Mucosa of gallbladder (tissue), 1 donor: Measurements from ENCODE around the gene BRD7. TPM values are rescaled to one million over a fixed set of nuclear protein-coding genes. Genes with fewer than 3 reads are reported as not detected.

Experiments used
- DNase-seq: peaks from one replicate; pipeline ENCODE4 v3.0.0-alpha.2; 2020; ENCODE audit warnings: low spot score
- total RNA-seq: library from RNA; stranded (reverse); gene quantifications from one replicate; pipeline ENCODE4 v1.2.1, GENCODE V29; 2021
- donor health status: DM: no; HTN: no; CAD: no.

The BRD7 gene
- total RNA-seq, 1 donor from 2014 or later = 59.1 TPM

DNA sequence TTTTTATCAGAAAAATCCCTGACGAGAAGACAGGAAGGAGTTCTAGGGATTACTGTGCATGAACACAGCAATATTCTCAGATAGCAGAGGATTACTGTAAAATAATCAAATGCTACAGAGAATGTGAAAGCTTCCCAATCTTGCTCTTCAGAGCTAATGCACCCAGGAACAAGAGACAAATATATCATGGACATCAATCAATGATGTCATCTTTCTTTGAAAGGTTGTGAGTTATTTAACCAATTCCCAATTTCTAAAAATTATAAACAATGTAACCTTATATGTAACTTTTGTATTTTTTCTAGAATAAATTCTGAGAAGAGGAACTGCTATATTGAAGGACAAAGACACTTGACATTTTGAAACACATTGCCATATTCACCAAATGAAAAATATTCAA, 46.5 kb downstream of the BRD7 start:
- no peak for DNase-seq

DNA sequence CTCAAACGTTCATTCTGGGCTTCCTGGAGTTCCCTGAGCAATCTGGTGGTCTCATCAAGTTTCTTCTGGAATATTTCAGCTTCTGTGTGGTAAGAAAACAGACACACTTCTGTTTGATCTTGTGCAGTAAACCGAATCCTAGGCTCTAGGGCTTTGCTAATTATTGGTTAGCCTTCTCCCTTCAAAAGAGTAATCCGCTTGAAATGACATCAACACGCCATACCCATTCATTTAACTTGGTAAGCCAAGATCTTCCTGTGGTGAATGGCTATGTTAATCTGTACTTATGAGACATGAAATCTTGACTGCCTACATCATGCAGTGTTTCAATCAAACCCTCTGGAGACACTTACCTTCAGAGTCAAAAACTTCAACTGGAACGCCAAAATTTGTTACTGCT, 48.5 kb downstream of the BRD7 start:
- no peak for DNase-seq

DNA sequence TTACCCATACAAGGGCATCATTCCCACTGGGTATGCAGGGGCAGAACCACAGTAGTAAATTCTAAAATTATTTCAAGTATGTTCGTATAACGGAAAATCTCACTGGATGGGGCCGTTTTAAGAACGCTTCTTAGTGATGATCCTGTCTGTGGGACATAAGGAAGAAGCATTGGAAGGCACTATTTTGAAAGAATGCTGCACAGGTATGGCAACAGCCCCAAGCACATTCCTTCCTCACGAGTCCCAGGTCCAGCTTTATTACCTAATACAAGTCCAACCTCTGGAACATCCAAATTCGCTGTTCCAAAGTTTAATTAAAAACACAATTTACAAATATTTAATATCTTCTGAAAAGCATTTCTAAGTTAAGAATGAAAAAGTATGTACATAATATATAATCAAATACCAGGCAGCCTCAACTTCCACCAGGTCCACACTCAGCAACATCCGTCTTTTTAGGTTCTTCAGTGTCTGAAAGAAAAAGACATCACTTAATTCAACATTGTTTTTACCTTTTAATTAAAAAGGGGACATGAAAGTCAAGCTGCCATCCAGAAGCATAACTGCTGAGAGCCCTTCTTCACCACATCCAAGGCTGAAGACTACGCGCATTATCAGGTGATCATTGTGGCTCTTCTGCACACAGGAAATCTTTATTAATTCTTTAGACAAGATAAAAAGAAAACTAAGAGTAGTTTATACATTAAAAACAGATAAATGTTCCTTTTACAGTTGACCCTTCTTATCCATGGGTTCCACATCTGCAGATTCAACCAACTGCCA, 49.8 kb downstream of the BRD7 start:
- no peak for DNase-seq

DNA sequence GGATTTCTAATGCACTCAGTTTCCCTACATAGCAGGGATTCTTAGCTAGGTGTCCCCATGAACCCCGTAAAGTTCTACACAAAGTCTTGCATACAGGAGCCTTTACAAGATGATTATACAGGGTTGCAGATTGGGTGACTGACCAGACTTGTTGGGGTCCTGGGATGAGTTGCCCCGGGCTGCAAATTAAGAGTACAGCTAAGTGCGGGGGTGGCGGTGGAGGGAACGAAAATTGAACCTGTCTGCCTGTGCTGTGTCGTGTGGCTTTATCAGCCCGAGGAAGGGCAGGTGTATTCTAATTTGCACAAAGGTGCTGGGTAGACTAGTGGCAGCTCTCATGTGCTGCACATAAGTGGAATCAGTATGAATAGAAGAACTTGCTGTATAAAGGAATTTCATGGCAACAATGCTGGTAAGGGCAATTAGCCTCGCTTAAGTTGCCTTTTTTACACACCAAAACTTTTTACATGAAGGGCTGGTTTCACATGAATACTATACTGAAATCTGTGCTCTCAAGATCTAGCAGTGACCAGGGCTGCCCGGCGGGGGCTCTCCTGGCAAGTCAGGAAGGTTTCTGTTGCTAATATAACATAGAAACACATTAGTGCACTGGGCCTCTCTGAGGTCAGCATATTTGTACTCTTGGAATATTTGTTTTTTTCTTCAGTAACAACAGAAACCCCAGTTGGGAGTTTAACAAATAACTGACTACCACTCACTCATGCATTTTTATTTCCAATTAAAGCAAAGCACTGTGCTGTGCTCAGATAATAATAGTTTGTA, 51.7 kb downstream of the BRD7 start:
- no peak for DNase-seq

DNA sequence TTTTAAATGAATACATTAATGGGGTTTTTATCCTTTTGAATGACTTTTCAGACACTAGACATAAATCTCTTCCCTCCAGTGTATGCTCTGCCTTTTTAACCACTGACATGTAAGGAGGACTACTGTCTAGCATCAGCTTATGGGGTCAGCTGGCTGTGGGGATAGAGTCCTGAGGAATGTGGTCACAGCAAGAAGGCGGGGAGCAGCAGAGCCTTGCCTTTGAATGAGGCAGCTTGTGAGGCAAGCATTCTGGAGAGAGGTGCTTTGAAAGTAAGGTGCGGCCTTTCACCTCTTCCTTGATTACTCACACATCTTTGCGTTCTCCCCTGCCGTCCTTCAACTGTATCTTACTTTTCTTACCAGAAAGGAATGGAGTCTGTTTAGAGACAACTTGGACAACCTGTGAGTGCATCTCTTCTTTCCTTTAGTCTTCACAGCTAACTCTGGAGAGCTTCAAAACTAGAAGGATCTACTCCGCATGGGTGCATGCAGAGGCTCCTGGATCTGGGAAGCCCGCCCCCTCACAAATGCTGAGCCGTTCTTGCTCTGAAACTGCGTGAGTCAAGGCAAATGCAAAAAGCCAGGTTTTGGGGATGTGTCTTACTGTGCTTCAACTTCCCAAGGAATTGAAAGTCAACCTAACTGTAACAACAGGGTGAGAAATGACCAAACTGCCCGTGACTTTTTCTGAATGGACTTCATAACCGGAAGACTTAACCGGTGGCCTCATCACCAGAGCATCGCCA, 52.5 kb downstream of the BRD7 start:
- no peak for DNase-seq

DNA sequence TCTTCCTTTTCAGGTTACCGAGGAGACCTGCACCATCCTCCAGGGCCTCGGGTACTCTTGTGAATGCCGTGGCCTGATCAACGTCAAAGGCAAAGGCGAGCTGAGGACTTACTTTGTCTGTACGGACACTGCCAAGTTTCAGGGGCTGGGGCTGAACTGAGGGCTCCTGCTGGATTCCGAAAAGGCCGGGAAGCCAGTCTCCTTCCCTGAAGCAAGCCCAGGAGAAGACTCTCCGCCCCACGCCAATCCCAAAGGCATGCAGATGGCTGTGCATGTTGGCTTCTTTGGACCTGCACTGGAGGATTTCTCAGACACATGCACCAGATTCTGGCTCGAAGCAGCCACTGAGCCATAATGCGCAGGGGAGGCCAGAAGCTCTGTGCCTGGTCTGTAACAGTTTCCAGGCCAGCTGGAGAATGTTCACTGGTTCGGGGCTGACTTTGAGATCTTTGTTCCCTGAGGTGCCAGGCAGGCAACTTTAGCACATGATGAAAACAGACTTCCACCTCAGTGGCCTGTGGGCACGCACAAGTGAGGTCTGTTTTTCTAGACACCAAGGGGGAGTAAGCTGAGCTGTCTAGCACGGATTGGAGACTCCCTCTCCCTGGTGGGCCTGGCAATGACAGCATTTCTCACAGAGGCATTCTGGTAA, 53.3 kb downstream of the BRD7 start:
- DNase-seq = no peak

DNA sequence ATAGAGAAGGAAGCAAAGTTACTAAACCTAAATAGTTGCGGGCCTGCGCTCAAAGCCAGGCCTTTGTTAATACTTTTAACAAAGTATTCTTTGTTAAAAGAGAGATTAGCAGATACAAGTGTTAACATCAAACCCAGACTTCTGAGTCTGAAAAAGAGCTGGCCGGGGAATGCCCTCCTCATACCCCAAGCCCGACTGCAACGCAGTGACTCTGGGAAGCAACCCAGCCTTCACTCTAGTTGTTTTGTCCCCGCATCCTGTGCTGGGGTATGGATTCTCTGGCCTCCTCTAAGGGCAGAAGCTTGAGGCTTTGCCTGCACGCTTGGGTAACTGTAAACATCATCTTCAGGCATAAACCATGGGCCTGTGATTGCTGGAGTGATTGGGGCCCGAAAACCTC, 54.1 kb downstream of the BRD7 start:
- DNase-seq = no peak

DNA sequence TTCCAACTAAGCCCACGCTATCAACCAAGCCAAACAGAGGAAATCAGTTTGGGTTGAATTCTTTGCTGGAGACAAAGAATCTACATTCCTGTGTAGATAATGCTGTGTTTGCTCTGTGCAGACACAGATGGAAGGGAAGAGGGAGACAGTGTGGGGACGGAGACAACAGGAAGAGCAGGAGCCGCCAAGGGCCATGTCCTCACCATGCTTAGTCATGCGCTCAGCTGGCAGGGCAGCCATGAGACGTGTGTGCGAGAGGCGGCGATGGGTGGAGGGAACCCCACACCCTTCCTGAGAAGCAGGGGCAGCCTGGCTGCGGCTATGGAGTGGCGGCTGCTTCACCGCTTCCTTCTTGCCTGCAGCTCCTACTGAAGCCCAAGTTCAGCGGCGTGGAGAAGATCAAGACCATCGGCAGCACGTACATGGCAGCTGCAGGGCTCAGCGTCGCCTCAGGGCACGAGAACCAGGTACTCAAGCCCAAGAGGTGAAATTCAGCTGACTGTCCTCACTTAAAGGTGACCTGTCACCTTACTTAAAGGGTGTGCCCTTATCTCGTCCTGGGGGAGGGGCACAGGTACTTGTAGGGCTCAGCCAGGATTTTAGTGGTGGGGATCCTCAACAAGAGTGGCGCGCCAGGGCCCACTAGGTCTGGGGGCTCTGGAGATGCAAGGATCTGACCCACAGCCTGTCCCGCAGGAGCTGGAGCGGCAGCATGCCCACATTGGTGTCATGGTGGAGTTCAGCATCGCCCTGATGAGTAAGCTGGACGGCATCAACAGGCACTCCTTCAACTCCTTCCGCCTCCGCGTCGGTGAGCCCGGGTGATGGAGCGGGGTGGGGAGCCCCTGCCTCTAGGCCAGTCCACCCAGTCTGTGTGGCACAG, 55.0 kb downstream of the BRD7 start:
- peak; percentile 50 for DNase-seq

DNA sequence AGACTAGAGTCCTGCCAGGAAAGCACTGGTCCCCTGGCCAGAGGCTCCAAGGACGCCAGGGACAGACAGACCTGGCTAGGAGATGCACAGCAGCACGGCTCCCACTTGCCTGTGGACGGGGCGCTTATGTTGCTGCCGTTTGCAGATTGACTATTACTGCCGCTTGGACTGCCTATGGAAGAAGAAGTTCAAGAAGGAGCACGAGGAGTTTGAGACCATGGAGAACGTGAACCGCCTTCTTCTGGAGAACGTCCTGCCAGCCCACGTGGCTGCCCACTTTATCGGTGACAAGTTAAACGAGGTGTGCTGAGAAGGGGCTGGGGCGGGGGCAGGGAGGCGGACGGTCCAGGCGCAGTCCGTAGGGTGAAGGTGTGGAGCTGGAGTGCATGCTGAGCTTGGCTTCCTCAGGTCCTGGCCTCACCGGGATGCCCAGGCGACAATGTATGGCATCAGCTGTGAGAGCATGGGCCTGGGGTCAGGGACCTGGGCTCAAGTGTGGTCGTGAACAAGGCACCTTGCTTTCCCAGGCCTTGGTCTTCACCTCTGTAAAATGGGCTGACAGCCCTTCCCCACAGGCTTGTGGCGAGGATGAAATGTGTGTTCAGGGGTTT, 56.8 kb downstream of the BRD7 start:
- no peak for DNase-seq

DNA sequence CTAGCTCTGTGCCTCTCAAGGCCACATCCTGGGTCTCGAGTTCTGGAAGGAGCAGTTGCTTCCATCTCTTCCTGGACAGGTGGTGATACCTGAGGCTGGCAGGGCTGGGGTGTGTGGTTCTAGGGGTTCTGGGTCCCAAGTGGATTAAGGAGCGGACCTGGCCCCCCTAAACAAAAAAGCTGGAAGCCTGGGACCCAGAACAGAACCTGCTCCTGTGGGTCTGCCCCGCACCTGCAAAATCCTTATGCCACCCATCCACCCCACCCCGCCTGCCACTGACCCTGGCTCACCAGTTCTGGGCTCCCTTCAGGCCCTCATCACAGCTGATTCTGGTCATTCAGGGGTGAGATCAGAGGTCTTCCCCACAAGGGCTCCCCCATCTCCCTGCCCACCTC, 57.7 kb downstream of the BRD7 start:
- no peak for DNase-seq

DNA sequence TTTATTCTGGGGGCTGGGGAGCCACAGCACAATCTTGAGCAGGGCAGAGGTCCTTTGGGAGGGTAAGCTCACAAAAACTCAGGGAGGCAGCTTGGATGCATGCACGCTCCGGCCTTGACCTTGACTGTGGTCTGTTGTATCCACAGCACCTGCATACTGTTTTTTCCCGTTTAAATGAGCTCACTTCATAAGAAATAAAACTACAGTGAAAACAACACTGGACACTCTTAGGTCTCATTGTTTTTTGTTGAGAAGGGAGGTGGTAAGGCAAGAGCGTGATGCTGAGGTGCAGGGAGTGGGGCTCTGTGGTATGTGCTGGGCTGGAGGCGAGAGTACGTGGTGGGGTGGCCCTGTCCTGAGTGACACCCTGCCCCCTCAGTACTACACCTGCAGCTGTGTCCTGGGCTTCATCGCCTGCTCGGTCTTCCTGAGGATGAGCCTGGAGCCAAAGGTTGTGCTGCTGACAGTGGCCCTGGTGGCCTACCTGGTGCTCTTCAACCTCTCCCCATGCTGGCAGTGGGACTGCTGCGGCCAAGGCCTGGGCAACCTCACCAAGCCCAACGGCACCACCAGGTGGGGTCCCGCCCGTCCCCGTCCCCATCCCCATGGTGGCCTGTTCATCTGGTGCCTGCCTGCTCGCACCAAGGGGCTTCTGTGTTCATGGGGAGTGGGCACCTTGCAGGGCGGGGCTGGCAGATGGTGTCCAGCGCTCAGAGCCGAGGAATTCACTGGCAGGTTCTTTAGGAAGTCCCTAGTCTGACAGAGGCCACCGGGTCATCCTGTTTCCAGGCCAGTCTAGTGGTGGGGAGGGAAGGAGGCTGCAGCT, 58.3 kb downstream of the BRD7 start:
- no peak for DNase-seq

DNA sequence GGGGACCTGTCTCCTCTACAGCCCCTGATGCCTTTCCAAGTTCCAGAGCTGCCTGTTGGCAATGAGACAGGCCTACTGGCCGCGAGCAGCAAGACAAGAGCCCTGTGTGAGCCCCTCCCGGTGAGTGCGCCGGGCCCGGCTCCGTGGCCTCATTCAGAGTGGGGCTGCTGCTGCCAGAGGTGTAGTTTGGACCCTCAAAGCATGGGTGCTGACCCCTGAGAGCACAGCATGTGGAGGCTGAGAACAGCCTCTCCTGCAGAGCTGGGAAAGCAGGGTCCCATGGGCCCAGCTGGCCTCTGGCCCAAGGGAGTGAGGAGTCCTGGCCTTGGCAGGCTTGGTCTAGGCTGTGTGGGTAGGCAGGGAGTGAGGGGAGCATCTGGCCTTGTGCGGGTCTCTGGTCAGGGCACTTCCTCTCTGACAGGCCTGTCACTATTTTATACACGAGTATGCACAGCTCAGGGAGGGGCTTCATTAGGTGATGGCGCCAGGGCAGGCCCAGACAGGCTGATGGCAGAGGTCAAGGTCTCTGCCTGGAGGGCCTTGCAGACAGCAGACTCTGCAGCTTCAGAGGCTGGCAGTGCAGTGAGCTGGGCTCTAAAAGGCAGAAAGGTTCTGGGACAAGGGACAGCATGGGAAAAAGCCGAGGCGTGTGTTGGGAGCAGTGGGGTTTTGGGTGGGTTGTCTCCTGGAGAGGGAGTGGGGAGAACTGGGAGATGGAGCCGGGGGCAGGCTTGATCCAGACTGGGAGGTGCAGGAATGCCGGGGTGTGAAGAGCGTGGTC, 59.1 kb downstream of the BRD7 start:
- DNase-seq = no peak

DNA sequence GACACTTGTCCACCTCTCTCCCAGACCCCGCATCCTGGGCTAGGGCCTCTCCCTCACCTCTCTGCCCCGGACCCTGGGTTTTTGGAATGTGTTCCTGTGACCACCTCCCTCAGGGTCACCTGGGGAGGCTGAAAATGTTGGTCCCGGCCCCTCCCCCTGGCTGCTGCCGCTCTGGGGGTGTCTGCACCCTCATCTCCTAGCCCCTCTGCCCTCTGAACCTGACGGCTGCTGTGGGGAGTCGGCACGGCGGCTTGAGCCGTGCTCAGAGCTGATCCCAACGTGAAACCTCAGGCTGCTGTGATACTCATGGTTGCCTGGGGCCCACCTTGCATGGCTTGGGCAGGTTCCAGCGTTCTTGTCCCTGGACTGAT, 59.6 kb downstream of the BRD7 start:
- DNase-seq = no peak

DNA sequence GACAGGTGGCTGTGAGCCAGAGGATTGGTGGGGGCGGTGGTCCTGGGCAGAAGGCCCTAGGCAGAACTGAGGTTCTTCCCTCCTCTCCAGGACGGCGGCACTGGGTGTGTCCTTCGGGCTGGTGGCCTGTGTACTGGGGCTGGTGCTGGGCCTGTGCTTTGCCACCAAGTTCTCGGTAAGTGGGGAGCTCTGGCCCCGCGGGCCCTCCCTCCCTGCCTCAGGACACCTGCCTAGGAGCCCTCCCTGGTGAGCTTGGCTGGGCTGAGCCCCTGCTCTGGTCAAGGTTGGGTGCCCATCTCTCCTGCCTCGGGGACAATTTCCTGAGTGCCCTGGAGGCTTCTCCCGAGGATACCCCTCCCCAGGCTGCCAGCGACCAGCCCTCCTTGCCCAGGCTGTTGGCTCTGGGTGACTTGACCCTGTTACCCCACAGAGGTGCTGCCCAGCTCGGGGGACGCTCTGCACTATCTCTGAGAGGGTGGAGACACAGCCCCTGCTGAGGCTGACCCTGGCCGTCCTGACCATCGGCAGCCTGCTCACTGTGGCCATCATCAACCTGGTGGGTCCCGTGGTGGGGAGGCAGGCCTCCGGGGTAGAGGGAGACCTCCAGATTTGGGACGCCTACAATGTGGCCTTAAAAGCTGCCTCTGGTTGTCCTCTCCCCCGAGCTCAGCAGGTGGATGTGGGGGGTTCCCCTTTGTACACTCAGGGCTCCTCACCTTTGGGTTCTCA, 60.4 kb downstream of the BRD7 start:
- no peak for DNase-seq

DNA sequence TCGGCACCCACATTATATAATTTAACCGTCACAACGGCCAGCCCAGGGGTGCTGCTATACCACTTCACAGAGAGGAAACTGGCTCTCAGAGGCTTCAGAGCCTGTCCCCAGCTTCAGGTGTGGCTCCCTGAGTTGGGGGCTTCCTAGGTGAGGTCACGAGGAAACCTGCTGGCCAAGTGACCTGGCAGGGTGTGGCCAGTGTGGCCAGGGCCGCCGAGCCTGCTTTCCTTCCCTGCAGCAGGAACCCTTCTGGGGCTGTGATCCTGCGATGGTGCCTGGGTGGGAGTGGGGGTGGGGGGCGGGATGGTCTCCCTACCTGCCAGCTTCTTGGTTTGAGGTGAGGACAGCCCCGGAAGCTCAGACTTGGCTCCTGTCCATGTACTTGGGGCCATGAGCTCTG, 62.5 kb downstream of the BRD7 start:
- no peak for DNase-seq

DNA sequence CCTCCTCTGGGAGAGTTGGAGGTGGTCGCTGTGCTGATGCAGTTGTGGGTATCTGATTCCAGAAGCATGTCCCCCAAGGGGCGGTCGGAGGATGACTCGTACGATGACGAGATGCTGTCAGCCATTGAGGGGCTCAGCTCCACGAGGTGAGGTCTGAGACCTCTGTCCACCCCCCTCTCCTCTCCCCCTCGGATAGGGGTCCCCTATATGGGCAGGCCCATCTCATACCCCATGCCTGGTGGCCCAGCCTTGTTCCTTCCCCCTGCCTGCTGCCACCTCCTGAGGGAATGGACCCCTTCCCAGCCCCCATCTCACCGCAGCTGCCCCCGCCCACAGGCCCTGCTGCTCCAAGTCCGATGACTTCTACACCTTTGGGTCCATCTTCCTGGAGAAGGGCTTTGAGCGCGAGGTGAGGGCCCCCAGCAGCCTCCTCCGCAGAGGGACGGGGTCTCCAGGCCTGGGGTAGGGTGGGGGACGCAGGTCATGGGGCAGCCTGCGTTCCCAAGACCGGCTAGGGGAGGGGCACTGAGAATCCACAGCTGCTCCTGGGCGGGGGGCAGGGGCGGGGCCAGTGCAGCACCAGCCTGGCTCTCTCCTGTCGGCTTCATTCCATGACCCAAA, 63.2 kb downstream of the BRD7 start:
- DNase-seq = no peak

DNA sequence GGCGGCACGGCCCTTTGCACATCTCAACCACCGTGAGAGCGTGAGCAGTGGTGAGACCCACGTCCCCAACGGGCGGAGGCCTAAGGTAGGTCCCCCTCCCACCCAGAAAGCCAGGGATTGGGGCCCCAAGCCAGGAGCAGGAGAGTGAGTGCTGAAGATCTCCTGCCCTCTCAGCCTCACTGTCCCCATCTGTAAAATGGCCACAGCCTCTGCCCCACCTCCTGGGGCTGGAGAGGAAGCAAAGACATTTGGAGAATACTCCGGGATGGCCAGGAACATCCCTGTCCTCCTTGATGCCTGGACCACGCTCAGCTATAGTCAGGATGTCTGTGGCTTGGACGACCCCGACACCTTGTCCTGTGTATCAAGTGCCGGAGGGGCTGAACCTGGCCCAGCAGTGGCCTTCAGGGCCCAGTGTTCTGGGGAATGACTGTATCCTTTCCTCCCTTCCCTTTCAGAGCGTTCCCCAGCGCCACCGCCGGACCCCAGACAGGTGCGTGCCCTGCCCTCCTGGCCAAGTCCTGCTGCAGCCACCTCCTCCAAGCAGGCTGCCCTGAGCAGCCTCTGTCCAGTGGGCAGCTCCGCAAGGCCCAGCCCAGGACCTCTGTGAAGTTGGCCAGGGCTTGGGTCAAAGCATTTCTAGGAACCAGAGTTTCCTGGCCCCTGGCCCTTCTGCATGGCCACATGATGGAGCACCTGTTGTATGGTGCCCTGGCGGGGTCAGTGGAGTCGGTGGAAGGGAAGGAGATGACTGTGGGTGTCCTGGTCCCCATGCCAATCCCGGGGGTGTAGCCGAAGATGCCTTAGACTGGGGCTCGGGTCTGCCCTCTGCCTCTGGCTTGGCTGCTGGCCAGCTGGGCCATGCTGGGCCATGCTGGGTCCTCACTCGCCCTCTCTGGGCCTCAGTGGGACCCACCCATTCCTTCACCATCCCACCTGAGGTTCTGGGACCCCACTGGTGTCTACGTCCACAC, 64.0 kb downstream of the BRD7 start:
- no peak for DNase-seq
